B cell (primary cell): ENCODE measurements around the gene SCAMP5. TPM values are rescaled to one million over a fixed set of nuclear protein-coding genes. Genes with fewer than 3 reads are reported as not detected.

ENCODE experiments used
- ATAC-seq: fragments of 200-7000 bp; cut with Tn5 transposase; one replicate; pipeline ENCODE4 v1.10.0; 2021; ENCODE audit warnings: low read depth, mild to moderate bottlenecking, moderate number of reproducible peaks, moderate library complexity
- CTCF ChIA-PET: fragments of 350-600 bp; sonication (Branson Sonifier 250); formaldehyde crosslinking; loops from one replicate; lab custom pipeline; 2021; ENCODE audit warnings: antibody characterized with exemption, inconsistent platforms; lab: Charles Lee
- POLR2A ChIA-PET: fragments of 350-600 bp; sonication (Branson Sonifier 250); formaldehyde crosslinking; loops from one replicate; lab custom pipeline; 2021; ENCODE audit warnings: antibody characterized with exemption; lab: Charles Lee
- DNase-seq: peaks from one replicate; pipeline ENCODE4 v3.0.0; 2013
- H2AFZ ChIP-seq: 2 replicates; pipeline ENCODE4 v1.6.1; 2012; ENCODE audit warnings: mild to moderate bottlenecking, low read depth, low read length; ENCODE audit not compliant: insufficient read depth, poor library complexity, severe bottlenecking
- H3K27ac ChIP-seq, 2 donors: 1 replicate in 1 of 2; 2 replicates in 1 of 2; pipeline ENCODE4 v1.5.1; 2012 to 2013; ENCODE audit warnings: low read length in 2 of 2, mild to moderate bottlenecking in 2 of 2, moderate library complexity in 1 of 2
- H3K27me3 ChIP-seq, 4 experiments: fragments of 200-600 bp in 1 of 4; sonication (generic) in 1 of 4; replicated peaks in 1 of 4; 1 replicate in 2 of 4; 2 replicates in 2 of 4; pipeline versions ENCODE4 v1.6.1 to v1.7.0; 2013 to 2016; ENCODE audit warnings: low read length in 3 of 4, mild to moderate bottlenecking in 2 of 4, mixed read lengths in 1 of 4, moderate library complexity in 1 of 4; ENCODE audit not compliant: insufficient read depth in 4 of 4, control insufficient read depth in 3 of 4; ENCODE audit errors: control extremely low read depth in 1 of 4
- H3K36me3 ChIP-seq, 2 experiments: replicated peaks in 1 of 2; 1 replicate in 1 of 2; 2 replicates in 1 of 2; pipeline versions ENCODE4 v1.6.1 to v1.7.1; 2013; ENCODE audit warnings: low read length in 1 of 2; ENCODE audit not compliant: insufficient read depth in 2 of 2, control insufficient read depth in 1 of 2; ENCODE audit errors: control extremely low read depth in 1 of 2, extremely low read depth in 1 of 2
- H3K4me1 ChIP-seq, 2 donors: fragments of 200-600 bp in 1 of 2; sonication (generic) in 1 of 2; 1 replicate in 1 of 2; 2 replicates in 1 of 2; pipeline versions ENCODE4 v1.5.1 to v1.6.1; 2013 to 2017; ENCODE audit warnings: low read length in 2 of 2; ENCODE audit not compliant: control insufficient read depth in 2 of 2, insufficient read depth in 2 of 2
- H3K4me2 ChIP-seq: replicated peaks from 2 replicates; pipeline ENCODE3; 2012; ENCODE audit warnings: mild to moderate bottlenecking, low read depth, low read length; ENCODE audit not compliant: poor library complexity, severe bottlenecking
- H3K4me3 ChIP-seq, 5 experiments: fragments of 200-600 bp in 1 of 5; sonication (generic) in 1 of 5; 1 replicate in 3 of 5; 2 replicates in 2 of 5; pipeline versions ENCODE4 v1.5.1 to v1.7.0; 2011 to 2016; ENCODE audit warnings: low read length in 4 of 5, mild to moderate bottlenecking in 4 of 5, low read depth in 2 of 5, control low read depth in 1 of 5, moderate library complexity in 1 of 5; ENCODE audit not compliant: insufficient read depth in 1 of 5; ENCODE audit errors: control extremely low read depth in 1 of 5, extremely low read depth in 1 of 5
- H3K79me2 ChIP-seq: fragments of 200-600 bp; sonication (generic); one replicate; pipeline ENCODE4 v1.6.0; 2016; ENCODE audit warnings: low read length; ENCODE audit not compliant: control insufficient read depth, insufficient read depth
- H3K9ac ChIP-seq: fragments of 200-600 bp; sonication (generic); 2 replicates; pipeline ENCODE4 v1.6.1; 2017; ENCODE audit warnings: mild to moderate bottlenecking, low read length, moderate library complexity
- H3K9me3 ChIP-seq, 3 donors: one replicate each; pipeline versions ENCODE4 v1.6.1 to v1.7.1; 2013; ENCODE audit warnings: low read length in 2 of 3; ENCODE audit not compliant: control insufficient read depth in 2 of 3, insufficient read depth in 1 of 3; ENCODE audit errors: control extremely low read depth in 1 of 3
- H4K20me1 ChIP-seq: 2 replicates; pipeline ENCODE4 v1.6.0; 2012; ENCODE audit warnings: mild to moderate bottlenecking, low read length; ENCODE audit not compliant: insufficient read depth, control insufficient read depth, poor library complexity, severe bottlenecking
- H3K27ac Mint-ChIP-seq: one replicate; pipeline ENCODE4 v1.8.0; 2021; ENCODE audit warnings: mixed read lengths
- H3K27me3 Mint-ChIP-seq: one replicate; pipeline ENCODE4 v1.8.0; 2021; ENCODE audit warnings: mixed read lengths
- H3K4me1 Mint-ChIP-seq: one replicate; pipeline ENCODE4 v1.8.0; 2021; ENCODE audit warnings: mixed read lengths
- H3K4me3 Mint-ChIP-seq: one replicate; pipeline ENCODE4 v1.8.0; 2021; ENCODE audit warnings: mixed read lengths
- H3K9me3 Mint-ChIP-seq: one replicate; pipeline ENCODE4 v1.8.0; 2022; ENCODE audit warnings: mixed read lengths; ENCODE audit not compliant: insufficient read depth
- CTCF ChIP-seq: fragments of 200-600 bp; IDR thresholded peaks from one replicate; pipeline ENCODE4 v1.8.0; 2022; ENCODE audit warnings: antibody characterized with exemption, mild to moderate bottlenecking
- EZH2 ChIP-seq: IDR thresholded peaks from 2 replicates; pipeline ENCODE4 v1.6.1; 2012; ENCODE audit warnings: borderline replicate concordance, low read depth, mild to moderate bottlenecking, moderate library complexity, low read length; ENCODE audit not compliant: insufficient read depth, poor library complexity, severe bottlenecking
- WGBS: methylation state at CpG from one replicate; pipeline ENCODE4 v1.1.5; 2013; ENCODE audit warnings: missing lambda C conversion rate; ENCODE audit not compliant: insufficient coverage; 5-methylcytosine and 5-hydroxymethylcytosine counted together
- intact Hi-C: fragments of 100-400 bp; cut with micrococcal nuclease; formaldehyde crosslinking; loops from one replicate; pipeline ENCODE4 v1.10.0; 2022
- polyA plus RNA-seq: library from polyadenylated mRNA; depleted of rRNA; stranded (reverse); fragments of >200 nt; gene quantifications from 2 replicates; pipeline ENCODE4 v1.2.3, GENCODE V29; 2012
- total RNA-seq, 2 donors: library from RNA; stranded (reverse); fragments of 120-200 nt in 1 of 2; gene quantifications; 1 replicate in 1 of 2; 2 replicates in 1 of 2; pipeline versions ENCODE4 v1.2.3 to v1.2.4, GENCODE V29; 2013 to 2022

Gene SCAMP5
- total and polyA plus RNA-seq, 2 donors (not counting 1 experiment from before 2014, with no cell fraction given) = 0.59 to 3.4 TPM

- ATAC-seq = no peak
- Histone ChIP-seq H3K9me3 (peaks cover 0 to 19% (median 0%) of the 10 kb centered on the region in 3 donors), H3K4me3 (no peak overlapping the region), H3K9ac (no peak overlapping the region), H3K27me3 (peaks cover 0 to 46% (median 33%) of the 10 kb centered on the region in 4 experiments), H3K4me2 (no peak overlapping the region), H4K20me1 (peaks cover 6% of the 10 kb centered on the region), H3K79me2 (no peaks in the 10 kb centered on the region), H3K4me1 (peaks cover 26% of the 10 kb centered on the region in 2 donors), H3K27ac (no peak overlapping the region), H3K36me3 (no peaks in the 10 kb centered on the region), H2AFZ (no peak overlapping the region)
- 83% methylated on average over 4 of the region's 5 CpGs for WGBS
- CTCF ChIA-PET = interaction anchor here (3.0 kb wide), 1 partner anchor 11 kb away, joined by 20 read pairs; no protein-coding TSS in a partner anchor
- Mint-ChIP-seq H3K9me3 (no peaks in the 10 kb centered on the region), H3K4me3 (no peak overlapping the region), H3K27me3 (peaks cover 54% of the 10 kb centered on the region), H3K27ac (no peak overlapping the region), H3K4me1 (peaks cover 21% of the 10 kb centered on the region)
- DNase-seq = no peak
- POLR2A ChIA-PET = no interaction called here
- TF ChIP-seq EZH2 = no peak
- TF ChIP-seq CTCF = no peak
- intact Hi-C loops = no loop called here
Observed at GRCh38 chr15:74961616-74962015, 33.7 kb upstream of the SCAMP5 start.

GRCh38 chr15:74962219-74962618, 33.1 kb upstream of the SCAMP5 start:
- H3K27me3 ChIP-seq = peaks cover 0 to 40% (median 30%) of the 10 kb centered on the region in 4 experiments
- H3K9me3 ChIP-seq = peaks cover 0 to 15% (median 0%) of the 10 kb centered on the region in 3 donors
- TF ChIP-seq EZH2 (no peak), CTCF (no peak)
- Mint-ChIP-seq H3K4me3 (no peak overlapping the region), H3K27ac (no peak overlapping the region), H3K27me3 (peaks cover 54% of the 10 kb centered on the region), H3K4me1 (peaks cover 19% of the 10 kb centered on the region), H3K9me3 (no peaks in the 10 kb centered on the region)
- H2AFZ ChIP-seq = no peak overlapping the region
- no peak overlapping the region for H3K9ac ChIP-seq
- H3K4me3 ChIP-seq = no peak overlapping the region
- no peaks in the 10 kb centered on the region for H3K36me3 ChIP-seq
- DNase-seq (no peak), ATAC-seq (no peak)
- no peaks in the 10 kb centered on the region for H3K79me2 ChIP-seq
- 97% methylated on average over 7 of the region's 8 CpGs for WGBS
- POLR2A ChIA-PET = no interaction called here
- CTCF ChIA-PET = interaction anchor here (0.6 to 3.0 kb wide), 3 partner anchors 12 to 59 kb away, joined by 3 to 20 read pairs (median 4); no protein-coding TSS in a partner anchor
- no peak overlapping the region for H3K4me2 ChIP-seq
- H4K20me1 ChIP-seq = peaks cover 6% of the 10 kb centered on the region
- H3K27ac ChIP-seq = no peak overlapping the region
- intact Hi-C loops = no loop called here
- H3K4me1 ChIP-seq = peaks cover 21 to 22% of the 10 kb centered on the region in 2 donors
